HAP-1 (cell line): ENCODE results near the gene NEU1.
"Not testable (repeated sequence)": the region's sequence is repeated elsewhere in the genome, so short reads cannot be mapped to it uniquely, and the experiment has no call there.

Experiments used
- DNase-seq, 2 experiments: peaks; one replicate each; pipeline ENCODE4 v3.0.0-alpha.2; 2016 to 2020; ENCODE audit warnings: low spot score in 2 of 2
- H3K27me3 ChIP-seq: fragments of 250-450 bp; sonication (Bioruptor Pico); 2 replicates; pipeline ENCODE4 v1.5.1; 2020; ENCODE audit warnings: low read depth, mild to moderate bottlenecking, moderate library complexity
- H3K36me3 ChIP-seq: fragments of 250-450 bp; sonication (Bioruptor Pico); replicated peaks from 2 replicates; pipeline ENCODE4 v1.5.1; 2020; ENCODE audit warnings: mild to moderate bottlenecking
- H3K4me1 ChIP-seq: fragments of 250-450 bp; sonication (Bioruptor Pico); 2 replicates; pipeline ENCODE4 v1.5.1; 2020; ENCODE audit warnings: mild to moderate bottlenecking
- H3K4me3 ChIP-seq: fragments of 250-450 bp; sonication (Bioruptor Pico); 2 replicates; pipeline ENCODE4 v1.5.1; 2020; ENCODE audit warnings: mild to moderate bottlenecking, moderate library complexity
- H3K9me3 ChIP-seq: fragments of 250-450 bp; sonication (Bioruptor Pico); 2 replicates; pipeline ENCODE4 v1.5.1; 2020; ENCODE audit warnings: mild to moderate bottlenecking, moderate library complexity
- in situ Hi-C: fragments of 300-500 bp; cut with MboI; formaldehyde crosslinking; loops from 3 replicates; pipeline ENCODE4 v1.14.3; 2020; ENCODE audit warnings: low sequenced_read_pairs, inconsistent platforms, mixed read lengths

Gene NEU1

GRCh38 chr6:31858707-31859106 is 3.9 kb downstream of the NEU1 start:
- in situ Hi-C loops = no loop called here
- no peak for DNase-seq

GRCh38 chr6:31857774-31858173 is 4.8 kb downstream of the NEU1 start:
- peaks cover 10% of the 10 kb centered on the region for H3K36me3 ChIP-seq
- H3K4me3 ChIP-seq, in situ Hi-C loops, DNase-seq, H3K27me3 ChIP-seq, H3K4me1 ChIP-seq, H3K9me3 ChIP-seq: not testable (repeated sequence)

More at GRCh38 chr6:31858707-31859106, 3.9 kb downstream of the NEU1 start:
- no peaks in the 10 kb centered on the region for H3K27me3 ChIP-seq
- H3K4me3 ChIP-seq = no peak overlapping the region
- peaks cover 10% of the 10 kb centered on the region for H3K36me3 ChIP-seq
- H3K9me3 ChIP-seq = no peaks in the 10 kb centered on the region
- 0 out of 2 replicates have a peak, but pooled peaks cover 4% of the 10 kb centered on the region for H3K4me1 ChIP-seq

GRCh38 chr6:31851980-31852718 is 10.5 kb downstream of the NEU1 start:
- H3K36me3 ChIP-seq, H3K27me3 ChIP-seq, H3K4me3 ChIP-seq, DNase-seq, H3K9me3 ChIP-seq, in situ Hi-C loops, H3K4me1 ChIP-seq: not testable (repeated sequence)

GRCh38 chr6:31851485-31851832 is 11.2 kb downstream of the NEU1 start:
- no peaks in the 10 kb centered on the region for H3K4me1 ChIP-seq
- H3K27me3 ChIP-seq = no peaks in the 10 kb centered on the region
- H3K9me3 ChIP-seq = 0 out of 2 replicates have a peak, but pooled peaks cover 2% of the 10 kb centered on the region
- H3K4me3 ChIP-seq = no peak overlapping the region
- no peaks in the 10 kb centered on the region for H3K36me3 ChIP-seq
- no peak for DNase-seq
- in situ Hi-C loops = no loop called here

- no peaks in the 10 kb centered on the region for H3K27me3 ChIP-seq
- 0 out of 2 replicates have a peak, but pooled peaks cover 2% of the 10 kb centered on the region for H3K9me3 ChIP-seq
- no peak for DNase-seq
- no peaks in the 10 kb centered on the region for H3K36me3 ChIP-seq
- in situ Hi-C loops = no loop called here
- H3K4me3 ChIP-seq = no peak overlapping the region
- H3K4me1 ChIP-seq = no peaks in the 10 kb centered on the region
These were observed 11.7 kb downstream of the NEU1 start for GRCh38 chr6:31850765-31851484.

GRCh38 chr6:31847276-31847978 is 15.2 kb downstream of the NEU1 start:
- H3K27me3 ChIP-seq = no peaks in the 10 kb centered on the region
- DNase-seq = no peak

GRCh38 chr6:31844507-31844906 is 18.1 kb downstream of the NEU1 start:
- peaks cover 22% of the 10 kb centered on the region for H3K36me3 ChIP-seq
- no peak overlapping the region for H3K4me3 ChIP-seq
- H3K27me3 ChIP-seq = no peaks in the 10 kb centered on the region
- H3K9me3 ChIP-seq = no peaks in the 10 kb centered on the region
- no peak for DNase-seq
- no peaks in the 10 kb centered on the region for H3K4me1 ChIP-seq
- in situ Hi-C loops = no loop called here

More at GRCh38 chr6:31847276-31847978, 15.2 kb downstream of the NEU1 start:
- no peaks in the 10 kb centered on the region for H3K36me3 ChIP-seq
- no peaks in the 10 kb centered on the region for H3K4me1 ChIP-seq
- no peaks in the 10 kb centered on the region for H3K9me3 ChIP-seq
- in situ Hi-C loops = no loop called here
- no peak overlapping the region for H3K4me3 ChIP-seq

- H3K27me3 ChIP-seq = no peaks in the 10 kb centered on the region
These were observed 20.6 kb downstream of the NEU1 start for GRCh38 chr6:31842053-31842452.

GRCh38 chr6:31839779-31840126 is 22.9 kb downstream of the NEU1 start:
- in situ Hi-C loops, H3K4me3 ChIP-seq, DNase-seq, H3K4me1 ChIP-seq, H3K9me3 ChIP-seq, H3K27me3 ChIP-seq: not testable (repeated sequence)
- peaks cover 69% of the 10 kb centered on the region for H3K36me3 ChIP-seq

More at GRCh38 chr6:31842053-31842452, 20.6 kb downstream of the NEU1 start:
- Histone ChIP-seq H3K9me3 (no peaks in the 10 kb centered on the region), H3K36me3 (peaks cover 46% of the 10 kb centered on the region), H3K4me3 (no peak overlapping the region), H3K4me1 (peaks cover 9% of the 10 kb centered on the region)
- DNase-seq = no peak
- in situ Hi-C loops = no loop called here

GRCh38 chr6:31838968-31839367 is 23.7 kb downstream of the NEU1 start:
- Histone ChIP-seq H3K4me3 (no peak overlapping the region), H3K36me3 (peaks cover 70% of the 10 kb centered on the region), H3K4me1 (peaks cover 12% of the 10 kb centered on the region), H3K9me3 (no peaks in the 10 kb centered on the region), H3K27me3 (no peaks in the 10 kb centered on the region)
- no peak for DNase-seq
- in situ Hi-C loops = no loop called here

GRCh38 chr6:31838114-31838553 is 24.5 kb downstream of the NEU1 start:
- peaks cover 70% of the 10 kb centered on the region for H3K36me3 ChIP-seq
- peak overlapping the region; percentile 100 for H3K4me3 ChIP-seq
- DNase-seq = not testable (repeated sequence)

GRCh38 chr6:31837369-31838113 is 25.1 kb downstream of the NEU1 start:
- peak in 1 of 2 experiments; percentile 24 for DNase-seq
- Histone ChIP-seq H3K9me3 (no peaks in the 10 kb centered on the region), H3K4me1 (peaks cover 15% of the 10 kb centered on the region), H3K4me3 (peak overlapping the region; percentile 100), H3K36me3 (peaks cover 70% of the 10 kb centered on the region), H3K27me3 (no peaks in the 10 kb centered on the region)
- in situ Hi-C loops = no loop called here

More at GRCh38 chr6:31838114-31838553, 24.5 kb downstream of the NEU1 start:
- in situ Hi-C loops, H3K9me3 ChIP-seq, H3K27me3 ChIP-seq: not testable (repeated sequence)
- H3K4me1 ChIP-seq = peaks cover 15% of the 10 kb centered on the region
